Cardiac septum (tissue), 1 donor: Measurements from ENCODE around the gene RPRD1B. TPM values are rescaled to one million over a fixed set of nuclear protein-coding genes. Genes with fewer than 3 reads are reported as not detected.

Experiments used
- DNase-seq: peaks from one replicate; pipeline ENCODE4 v3.0.0-alpha.2; 2020; ENCODE audit warnings: low spot score
- intact Hi-C: fragments of 100-400 bp; cut with DNase I; formaldehyde crosslinking; loops from one replicate; pipeline ENCODE4 v1.14.0; 2022
- total RNA-seq: library from RNA; stranded (reverse); fragmentation: NEBNext Ultra II Directional; extraction: Animal tissue kit (Norgen Biotek cat#: 25700); gene quantifications from one replicate; pipeline ENCODE4 v1.2.1, GENCODE V29; 2021
- donor health status: DM: no; HTN: no; CAD: no.

Gene RPRD1B
- total RNA-seq, 1 donor from 2014 or later, result 62.2 TPM

GRCh38 chr20:38139156-38139912, 105.8 kb downstream of the RPRD1B start:
- DNase-seq, result peak; percentile 50
- intact Hi-C loops, result no loop called here

GRCh38 chr20:38139977-38140753, 106.6 kb downstream of the RPRD1B start:
- intact Hi-C loops, result no loop called here
- DNase-seq, result peak; percentile 22

GRCh38 chr20:38141204-38141888, 107.8 kb downstream of the RPRD1B start:
- intact Hi-C loops, result no loop called here
- DNase-seq, result peak; percentile 57

Other genes starting within 250 kb of the RPRD1B start
- 11.1 TPM for gene VSTM2L, start 130.6 kb upstream of the RPRD1B start, total RNA-seq
- gene TTI1, start 290 bp upstream of the RPRD1B start, total RNA-seq, result 11.4 TPM
- gene TGM2, start 131.5 kb downstream of the RPRD1B start, total RNA-seq, result 792 TPM
- 7.0 TPM for gene KIAA1755, start 227.0 kb downstream of the RPRD1B start, total RNA-seq